HEK293T (cell line): Measurements from ENCODE around the gene CACUL1.

ENCODE experiments used
- CTCF ChIA-PET: fragments of 350-600 bp; formaldehyde crosslinking; extraction: SDS; loops from one replicate; lab custom pipeline; 2021; ENCODE audit warnings: antibody characterized with exemption, inconsistent platforms; lab: Yijun Ruan, JAX
- POLR2A ChIA-PET: fragments of 350-600 bp; formaldehyde crosslinking; extraction: SDS; loops from one replicate; lab custom pipeline; 2020; ENCODE audit warnings: antibody characterized with exemption, inconsistent platforms; lab: Yijun Ruan, JAX
- DNase-seq: peaks from one replicate; pipeline ENCODE4 v3.0.0; 2012; ENCODE audit warnings: mixed read lengths; ENCODE audit errors: extremely low spot score
- ARNT ChIP-seq: fragments of 450-650 bp; IDR thresholded peaks from 2 replicates; pipeline ENCODE4 v1.6.1; 2017; ENCODE audit warnings: mild to moderate bottlenecking
- BHLHE40 ChIP-seq: fragments of 450-650 bp; IDR thresholded peaks from 2 replicates; pipeline ENCODE4 v1.6.1; 2016; ENCODE audit warnings: mild to moderate bottlenecking, moderate library complexity, borderline replicate concordance
- CTBP1 ChIP-seq: fragments of 450-650 bp; IDR thresholded peaks from 2 replicates; pipeline ENCODE4 v1.6.1; 2016; ENCODE audit warnings: borderline replicate concordance
- ELF4 ChIP-seq: fragments of 450-650 bp; IDR thresholded peaks from 2 replicates; pipeline ENCODE4 v1.6.1; 2017; ENCODE audit warnings: antibody characterized with exemption
- FOXA1 ChIP-seq: fragments of 450-650 bp; IDR thresholded peaks from 2 replicates; pipeline ENCODE4 v1.6.1; 2016; ENCODE audit warnings: mild to moderate bottlenecking
- FOXK2 ChIP-seq: fragments of 450-650 bp; IDR thresholded peaks from 2 replicates; pipeline ENCODE4 v1.6.1; 2016; ENCODE audit warnings: mild to moderate bottlenecking
- FOXM1 ChIP-seq: fragments of 450-650 bp; IDR thresholded peaks from 2 replicates; pipeline ENCODE4 v1.6.1; 2017; ENCODE audit warnings: mild to moderate bottlenecking, borderline replicate concordance
- HDGF ChIP-seq: fragments of 450-650 bp; IDR thresholded peaks from 2 replicates; pipeline ENCODE4 v1.6.1; 2017; ENCODE audit warnings: antibody characterized with exemption, borderline replicate concordance
- L3MBTL2 ChIP-seq: fragments of 450-650 bp; conservative IDR thresholded peaks from 2 replicates; pipeline ENCODE4 v1.6.1; 2016; ENCODE audit warnings: mild to moderate bottlenecking
- LEF1 ChIP-seq: fragments of 450-650 bp; IDR thresholded peaks from 2 replicates; pipeline ENCODE4 v1.6.1; 2017; ENCODE audit warnings: mild to moderate bottlenecking, borderline replicate concordance
- NFRKB ChIP-seq: fragments of 450-650 bp; IDR thresholded peaks from 2 replicates; pipeline ENCODE4 v1.6.1; 2016; ENCODE audit warnings: mild to moderate bottlenecking, moderate library complexity
- PKNOX1 ChIP-seq: fragments of 450-650 bp; IDR thresholded peaks from 2 replicates; pipeline ENCODE4 v1.6.1; 2016
- SP1 ChIP-seq: fragments of 450-650 bp; IDR thresholded peaks from 2 replicates; pipeline ENCODE4 v1.6.1; 2017
- SUZ12 ChIP-seq: fragments of 450-650 bp; IDR thresholded peaks from 2 replicates; pipeline ENCODE4 v1.6.1; 2016; ENCODE audit warnings: mild to moderate bottlenecking
- TARDBP ChIP-seq: fragments of 450-650 bp; IDR thresholded peaks from 2 replicates; pipeline ENCODE4 v1.6.1; 2016
- ZNF384 ChIP-seq: fragments of 450-650 bp; IDR thresholded peaks from 2 replicates; pipeline ENCODE4 v1.6.1; 2016

The CACUL1 gene

DNA sequence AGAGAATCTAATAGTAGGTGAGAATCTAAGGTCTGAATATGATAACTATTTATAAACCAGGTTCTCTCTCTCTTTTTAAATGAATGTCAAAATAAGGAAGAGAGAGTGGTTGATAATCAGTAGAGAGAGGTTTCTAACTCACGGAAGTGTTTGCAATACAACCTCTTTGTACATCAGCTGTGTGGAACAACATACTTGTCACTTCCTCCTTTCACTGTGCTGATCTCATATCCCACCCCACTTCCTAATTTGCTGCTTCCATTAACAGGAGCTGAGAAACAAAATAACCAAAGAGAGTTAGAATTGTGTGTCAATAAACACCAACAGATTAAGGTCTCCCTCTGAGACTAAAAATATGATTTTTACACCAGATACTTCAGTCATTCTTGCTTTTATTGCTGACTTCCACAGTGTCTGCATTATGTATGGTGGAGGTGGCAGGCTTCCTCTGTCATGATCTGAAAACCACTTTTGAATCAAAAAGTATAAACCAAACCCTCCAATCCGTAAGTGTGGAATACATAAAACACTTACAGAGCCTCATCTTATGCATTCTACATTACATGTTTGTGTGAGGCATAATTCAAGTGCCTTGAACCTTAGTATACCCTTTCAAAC is 25.0 kb downstream of the CACUL1 start:
- POLR2A ChIA-PET = interaction anchor here (1.3 kb wide), 1 partner anchor 25 kb away, joined by 3 read pairs; the partner anchor contains the start of gene CACUL1

GRCh38 chr10:118729200-118729599 is 25.6 kb downstream of the CACUL1 start:
- DNase-seq = no peak
- CTCF ChIA-PET = no interaction called here
- TF ChIP-seq NFRKB = no peak
- TF ChIP-seq SP1 = no peak
- TF ChIP-seq ARNT = no peak
- TF ChIP-seq ZNF384 = no peak
- no peak for TF ChIP-seq SUZ12
- no peak for TF ChIP-seq FOXK2
- no peak for TF ChIP-seq FOXM1
- TF ChIP-seq L3MBTL2 = no peak
- POLR2A ChIA-PET = no interaction called here

More for the DNA sequence above, 25.0 kb downstream of the CACUL1 start:
- CTCF ChIA-PET = no interaction called here
- DNase-seq = no peak
- TF ChIP-seq TARDBP (no peak), NFRKB (no peak), ZNF384 (no peak), FOXA1 (no peak), ELF4 (no peak), ARNT (no peak), HDGF (no peak), L3MBTL2 (no peak), FOXM1 (no peak)

- DNase-seq = no peak
- CTCF ChIA-PET = no interaction called here
- POLR2A ChIA-PET = interaction anchor here (1.2 to 1.4 kb wide), 2 partner anchors 28 to 29 kb away, joined by 4 to 5 read pairs; partner anchors contain the start of gene CACUL1
- TF ChIP-seq CTBP1 (peak; percentile 62; the same call in 1 of the 2 replicates), PKNOX1 (no peak), NFRKB (no peak), FOXM1 (no peak), BHLHE40 (no peak), TARDBP (no peak), ELF4 (no peak)
Measured at GRCh38 chr10:118725886-118726500, 28.8 kb downstream of the CACUL1 start.

DNA sequence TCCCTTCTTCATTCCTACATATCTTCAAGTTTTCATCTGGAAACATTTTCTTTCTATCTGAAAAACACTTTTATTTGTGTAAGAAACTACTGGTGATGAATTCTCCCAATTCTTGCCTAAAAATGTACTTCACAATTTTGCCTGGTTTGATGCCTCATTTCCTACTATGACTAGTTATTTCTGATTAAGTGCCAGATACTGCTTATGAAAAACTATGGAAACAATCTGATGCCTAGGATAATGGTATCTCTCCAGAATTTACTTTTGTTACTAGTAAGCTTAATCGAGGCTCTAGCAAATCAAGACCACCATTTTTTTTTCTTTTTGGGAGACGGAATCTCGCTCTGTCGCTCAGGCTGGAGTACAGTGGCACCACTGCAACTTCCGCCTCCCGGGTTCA is 31.3 kb downstream of the CACUL1 start:
- ChIA-PET POLR2A (interaction anchor here (1.1 kb wide), 1 partner anchor 31 kb away, joined by 4 read pairs; the partner anchor contains the start of gene CACUL1), CTCF (no interaction called here)
- no peak for TF ChIP-seq L3MBTL2
- no peak for TF ChIP-seq FOXA1
- no peak for TF ChIP-seq HDGF
- no peak for TF ChIP-seq NFRKB
- no peak for TF ChIP-seq PKNOX1
- TF ChIP-seq TARDBP = no peak
- no peak for TF ChIP-seq BHLHE40
- no peak for TF ChIP-seq FOXM1
- TF ChIP-seq ARNT = no peak
- TF ChIP-seq ZNF384 = no peak
- TF ChIP-seq LEF1 = no peak
- DNase-seq = no peak

- TF ChIP-seq L3MBTL2 = no peak
- TF ChIP-seq SUZ12 = no peak
- no peak for TF ChIP-seq ARNT
- no peak for TF ChIP-seq CTBP1
- no peak for TF ChIP-seq FOXA1
- no peak for TF ChIP-seq LEF1
- no peak for TF ChIP-seq TARDBP
- CTCF ChIA-PET = interaction anchor here (0.6 to 2.0 kb wide), 6 partner anchors 9 to 152 kb away, joined by 3 to 7 read pairs (median 6); no protein-coding TSS in a partner anchor
- POLR2A ChIA-PET = no interaction called here
- DNase-seq = no peak
Measured at GRCh38 chr10:118721539-118721876, 33.3 kb downstream of the CACUL1 start.

- POLR2A ChIA-PET = no interaction called here
- TF ChIP-seq LEF1 = no peak
- 0 out of 2 replicates have a peak, but pooled peaks have one; percentile 24 for TF ChIP-seq ZNF384
- no peak for TF ChIP-seq ARNT
- no peak for TF ChIP-seq SUZ12
- TF ChIP-seq PKNOX1 = no peak
- TF ChIP-seq ELF4 = no peak
- CTCF ChIA-PET = interaction anchor here (0.6 to 2.0 kb wide), 7 partner anchors 9 to 152 kb away, joined by 3 to 7 read pairs (median 5); no protein-coding TSS in a partner anchor
- DNase-seq = peak; percentile 44
Measured at GRCh38 chr10:118720685-118721538, 33.9 kb downstream of the CACUL1 start.
